HuH-7.5 (cell line): ENCODE data around the gene CFAP20.

Experiments
- DNase-seq: peaks from one replicate; pipeline ENCODE4 v3.0.0; 2011; ENCODE audit warnings: low spot score

The CFAP20 gene

GRCh38 chr16:58124601-58124915 lies 4.6 kb downstream of the CFAP20 start:
- DNase-seq = no peak

- DNase-seq = no peak
Measured at GRCh38 chr16:58123896-58124600, 5.1 kb downstream of the CFAP20 start.

- DNase-seq = no peak
Measured at GRCh38 chr16:58121132-58121531, 8.0 kb downstream of the CFAP20 start.

GRCh38 chr16:58120234-58120633 lies 8.9 kb downstream of the CFAP20 start:
- DNase-seq = no peak

- no peak for DNase-seq
Measured at GRCh38 chr16:58119509-58119845, 9.7 kb downstream of the CFAP20 start.

- DNase-seq = no peak
Measured at GRCh38 chr16:58118801-58119508, 10.2 kb downstream of the CFAP20 start.

GRCh38 chr16:58116529-58116928 lies 12.7 kb downstream of the CFAP20 start:
- DNase-seq = no peak

GRCh38 chr16:58116081-58116480 lies 13.1 kb downstream of the CFAP20 start:
- DNase-seq = no peak

GRCh38 chr16:58114827-58115825 lies 14.1 kb downstream of the CFAP20 start:
- DNase-seq = no peak

- DNase-seq = no peak
Measured at GRCh38 chr16:58111302-58111627, 17.9 kb downstream of the CFAP20 start.

- DNase-seq = no peak
Measured at GRCh38 chr16:58110571-58111301, 18.4 kb downstream of the CFAP20 start.

- no peak for DNase-seq
Measured at GRCh38 chr16:58109881-58110280, 19.3 kb downstream of the CFAP20 start.

- DNase-seq = no peak
Measured at GRCh38 chr16:58109330-58109729, 19.9 kb downstream of the CFAP20 start.

GRCh38 chr16:58107709-58108108 lies 21.5 kb downstream of the CFAP20 start:
- no peak for DNase-seq

- DNase-seq = no peak
Measured at GRCh38 chr16:58107228-58107627, 22.0 kb downstream of the CFAP20 start.

- DNase-seq = no peak
Measured at GRCh38 chr16:58105631-58106030, 23.6 kb downstream of the CFAP20 start.

GRCh38 chr16:58102665-58103392 lies 26.4 kb downstream of the CFAP20 start:
- no peak for DNase-seq

- no peak for DNase-seq
Measured at GRCh38 chr16:58099956-58100300, 29.3 kb downstream of the CFAP20 start.

GRCh38 chr16:58099097-58099955 lies 29.9 kb downstream of the CFAP20 start:
- no peak for DNase-seq

GRCh38 chr16:58098207-58099096 lies 30.7 kb downstream of the CFAP20 start:
- DNase-seq = no peak
